Pancreas (tissue), 10 donors: ENCODE data around the gene NOL4L. TPM values are rescaled to one million over a fixed set of nuclear protein-coding genes. Genes with fewer than 3 reads are reported as not detected.

Source experiments
- ATAC-seq, 4 donors: fragments of 200-7000 bp; cut with Tn5 transposase; one replicate each; pipeline versions ENCODE4 v1.8.0 to v1.9.1; 2020; ENCODE audit warnings: mild to moderate bottlenecking in 4 of 4, moderate library complexity in 4 of 4
- DNase-seq, 6 donors: peaks; one replicate each; pipeline ENCODE4 v3.0.0-alpha.2; 2020
- FAIRE-seq: peaks from 2 replicates; lab custom pipeline; 2012; peaks lifted over from hg19 to GRCh38; lab: Jason Lieb, UNC
- H3K27ac ChIP-seq, 4 donors: fragments of 200-600 bp; sonication (generic); 1 replicate in 3 of 4; 2 replicates in 1 of 4; pipeline versions ENCODE4 v1.5.0 to v1.8.0; 2020
- H3K27me3 ChIP-seq, 4 donors: fragments of 200-600 bp; one replicate each; pipeline ENCODE4 v1.8.0; 2021
- H3K36me3 ChIP-seq, 3 donors: fragments of 200-600 bp; sonication (generic) in 1 of 3; one replicate each; pipeline versions ENCODE4 v1.5.0 to v1.8.0; 2020 to 2021
- H3K4me1 ChIP-seq, 3 donors: fragments of 200-600 bp; one replicate each; pipeline ENCODE4 v1.8.0; 2021
- H3K4me3 ChIP-seq, 4 donors: fragments of 200-600 bp; sonication (generic) in 2 of 4; one replicate each; pipeline versions ENCODE4 v1.5.0 to v1.8.0; 2020 to 2021
- H3K9me3 ChIP-seq, 4 donors: fragments of 200-600 bp; one replicate each; pipeline ENCODE4 v1.8.0; 2021
- CTCF ChIP-seq, 4 donors: fragments of 200-600 bp; sonication (generic) in 3 of 4; IDR thresholded peaks; one replicate each; pipeline versions ENCODE4 v1.5.0 to v1.8.0; 2021; ENCODE audit warnings: antibody characterized with exemption in 4 of 4
- WGBS, 2 donors: extraction: QIAGEN DNeasy Blood & Tissue Kit; methylation state at CpG; one replicate each; pipeline ENCODE4 v1.1.7; 2013; 5-methylcytosine and 5-hydroxymethylcytosine counted together
- intact Hi-C, 3 donors: fragments of 100-400 bp; cut with DNase I; formaldehyde crosslinking; loops; one replicate each; pipeline versions ENCODE4 v1.11.1 to v1.14.2; 2022
- polyA plus RNA-seq, 2 donors: library from polyadenylated mRNA; stranded (reverse); fragments of 200-250 nt; gene quantifications; one replicate each; pipeline ENCODE4 v1.2.3, GENCODE V29; 2013
- total RNA-seq, 6 donors: library from RNA; stranded (reverse); fragmentation: NEBNext Ultra II Directional in 4 of 6; extraction: Animal tissue kit (Norgen Biotek cat#: 25700) in 4 of 6; gene quantifications; one replicate each; pipeline versions ENCODE4 v1.2.1 to v1.2.4, GENCODE V29; 2021 to 2023
- donor health status: healthy with polysubstance abuse.
- donor health status: DM: no; HTN: no; CAD: no; lungs with moderate emphysema.
- donor health status: DM: no; HTN: no; CAD: no.
- donor health status: control.
- donor health status: control.
- donor health status: Bipolar disorder and iron deficiency.
- donor health status: DM: yes; HTN: yes; CAD: no.
- donor health status: DM: no; HTN: no; CAD: no.
- donor health status: DM: no; HTN: no; CAD: no.
- donor health status: DM: yes; HTN: yes; CAD: no.

Gene NOL4L
- total and polyA plus RNA-seq, 8 donors, result 8.7 to 14.5 (median 10.2) TPM

- FAIRE-seq (no peak), ATAC-seq (peak; percentile 70 to 80 (median 74)), DNase-seq (peak in 4 of 6 donors; percentile 70 to 80 (median 74))
- H3K27me3 ChIP-seq, result no peaks in the 10 kb centered on the region
- no peak for TF ChIP-seq CTCF (IDR thresholded peaks at IDR 0.05)
- H3K9me3 ChIP-seq, result no peaks in the 10 kb centered on the region
- H3K27ac ChIP-seq, result peak overlapping the region; percentile 47 to 76 (median 64)
- peaks cover 0 to 37% (median 8%) of the 10 kb centered on the region in 3 donors for H3K36me3 ChIP-seq
- WGBS, 2 donors, result 32 to 33% methylated on average over 9 of the region's 9 CpGs
- intact Hi-C loops, result no loop called here
- no peak overlapping the region for H3K4me3 ChIP-seq
- H3K4me1 ChIP-seq, result peaks cover 37 to 51% (median 45%) of the 10 kb centered on the region in 3 donors
These were observed 135.9 kb downstream of the NOL4L start for GRCh38 chr20:32449057-32449889.

- Histone ChIP-seq H3K36me3 (peaks cover 0 to 37% (median 8%) of the 10 kb centered on the region in 3 donors), H3K4me3 (no peak overlapping the region), H3K27me3 (no peaks in the 10 kb centered on the region), H3K27ac (peak overlapping the region; percentile 47 to 76 (median 60)), H3K4me1 (peaks cover 37 to 51% (median 45%) of the 10 kb centered on the region in 3 donors), H3K9me3 (no peaks in the 10 kb centered on the region)
- DNase-seq, result peak; percentile 36 to 77 (median 58)
- WGBS, 2 donors, result 57 to 59% methylated on average over 13 of the region's 13 CpGs
- peak in 3 of 4 donors; percentile 2 to 18 (median 6) for ATAC-seq
- no peak for TF ChIP-seq CTCF (IDR thresholded peaks at IDR 0.05)
- intact Hi-C loops, result no loop called here
- no peak for FAIRE-seq
These were observed 136.7 kb downstream of the NOL4L start for GRCh38 chr20:32448306-32449056.

DNA sequence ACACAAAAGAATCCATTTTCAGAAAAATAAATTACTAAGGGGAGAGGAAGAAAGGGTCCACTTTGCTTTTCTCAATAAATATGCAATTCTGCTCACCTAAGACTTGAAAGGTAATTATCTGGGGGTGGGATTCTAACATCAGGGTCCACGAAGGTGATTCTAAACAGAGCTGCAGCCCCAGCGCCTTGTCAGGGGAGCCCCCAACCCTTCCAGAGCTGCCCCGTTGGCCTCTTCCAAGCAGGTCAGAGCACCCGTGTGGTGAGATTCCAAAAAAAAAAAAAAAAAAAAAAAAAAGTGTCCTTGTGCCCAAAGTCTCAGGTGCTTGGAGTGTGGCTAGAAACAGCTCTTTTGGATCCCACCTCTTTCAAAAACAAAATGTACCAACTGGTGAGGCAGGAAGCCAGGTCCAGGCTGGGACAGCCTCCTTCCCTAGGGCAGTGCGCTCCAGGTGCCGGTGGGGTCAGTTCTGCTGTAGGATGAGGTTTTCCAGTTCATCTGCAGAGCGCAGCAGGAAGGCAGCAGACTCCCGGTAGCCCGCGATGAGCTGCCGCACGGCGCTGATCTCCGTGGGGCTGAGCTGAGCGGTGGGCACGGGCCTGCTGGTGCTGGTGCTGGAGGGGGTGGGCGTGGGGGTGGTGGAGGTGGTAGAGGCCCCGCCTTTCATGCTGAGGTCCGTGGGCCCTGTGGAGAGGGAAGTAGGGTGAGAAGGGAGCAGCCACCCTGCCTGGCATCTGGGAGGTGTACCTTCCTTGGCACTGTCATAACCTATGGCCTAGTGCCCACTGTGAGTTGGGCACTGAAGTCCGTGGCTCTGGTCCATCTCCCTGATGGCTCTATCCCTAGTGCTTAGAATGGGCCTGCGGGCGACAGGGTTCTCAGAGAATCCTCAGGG, 137.8 kb downstream of the NOL4L start:
- H3K9me3 ChIP-seq, result no peaks in the 10 kb centered on the region
- no peaks in the 10 kb centered on the region for H3K27me3 ChIP-seq
- no peak overlapping the region for H3K4me3 ChIP-seq
- intact Hi-C loops, result no loop called here
- no peak for TF ChIP-seq CTCF (IDR thresholded peaks at IDR 0.05)
- H3K36me3 ChIP-seq, result peaks cover 0 to 27% (median 0%) of the 10 kb centered on the region in 3 donors
- ATAC-seq (peak in 3 of 4 donors; percentile 9 to 43 (median 18)), FAIRE-seq (no peak), DNase-seq (peak in 5 of 6 donors; percentile 34 to 70 (median 57))
- H3K27ac ChIP-seq, result peak overlapping the region in 3 of 4 donors; percentile 22 to 76 (median 71)
- H3K4me1 ChIP-seq, result peaks cover 37 to 51% (median 45%) of the 10 kb centered on the region in 3 donors
- WGBS, 2 donors, result 69 to 71% methylated on average over 22 of the region's 22 CpGs

GRCh38 chr20:32446301-32447100, 138.6 kb downstream of the NOL4L start:
- DNase-seq, result peak in 1 of 6 donors; percentile 70

More at GRCh38 chr20:32446301-32447100, 138.6 kb downstream of the NOL4L start:
- Histone ChIP-seq H3K27me3 (no peaks in the 10 kb centered on the region), H3K9me3 (no peaks in the 10 kb centered on the region), H3K27ac (peak overlapping the region in 2 of 4 donors; percentile 22 to 71), H3K4me3 (no peak overlapping the region), H3K4me1 (peaks cover 37 to 51% (median 44%) of the 10 kb centered on the region in 3 donors), H3K36me3 (peaks cover 0 to 19% (median 0%) of the 10 kb centered on the region in 3 donors)
- TF ChIP-seq CTCF (IDR thresholded peaks at IDR 0.05), result no peak
- FAIRE-seq (no peak), ATAC-seq (no peak)
- WGBS, 2 donors, result 86 to 91% methylated on average over 14 of the region's 14 CpGs
- intact Hi-C loops, result no loop called here
